ENCODE results near the gene FOXO1. TPM values are rescaled to one million over a fixed set of nuclear protein-coding genes. Genes with fewer than 3 reads are reported as not detected.
"Not testable (repeated sequence)": the region's sequence is repeated elsewhere in the genome, so short reads cannot be mapped to it uniquely, and the experiment has no call there.

The FOXO1 gene
- total and polyA plus RNA-seq, 9 of the 15 experiments (the other 6 are each of a cell fraction or from before 2014, with no cell fraction given) = 0.04 to 0.73 (median 0.20) TPM

DNA sequence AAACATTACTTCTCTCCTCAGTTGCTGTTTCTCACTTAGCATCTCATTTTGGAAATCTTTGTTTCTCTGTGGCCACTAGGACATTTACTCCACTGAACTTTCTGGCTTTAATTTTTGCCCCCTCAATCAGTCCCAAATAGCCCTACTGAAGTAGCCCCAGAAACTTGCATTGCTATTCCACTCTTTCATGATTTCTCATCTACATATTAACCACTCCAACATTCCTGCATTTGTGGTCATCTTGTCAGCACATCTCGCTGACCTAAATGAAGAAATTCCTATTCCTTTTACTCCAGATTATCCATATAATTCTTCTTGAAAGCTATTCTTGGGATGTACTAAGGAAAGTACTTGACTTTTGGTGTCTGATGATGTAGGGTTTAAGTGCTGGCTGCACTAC is 48.0 kb upstream of the FOXO1 start:
- DNase-seq (ENCODE audit: extremely low read depth in 1 of 4, low spot score in 3 of 4); in situ Hi-C loops (cut with MboI); H3K4me3 ChIP-seq; H4K20me1 ChIP-seq (replicated peaks; ENCODE audit: control insufficient read depth, insufficient read depth, low read length); H3K9me3 ChIP-seq (replicated peaks; ENCODE audit: control insufficient read depth, insufficient read depth, low read depth, low read length); H3K9ac ChIP-seq (ENCODE audit: insufficient read depth in 1 of 2, low read depth in 2 of 2, low read length in 2 of 2); H3K27me3 ChIP-seq (ENCODE audit: control insufficient read depth in 2 of 2, insufficient read depth in 2 of 2, low read length in 2 of 2); ATAC-seq; BruUV-seq (replicated peaks); H3K36me3 ChIP-seq (ENCODE audit: control insufficient read depth, insufficient read depth, low read length); CTCF ChIA-PET (ENCODE audit: low intra/inter-chr PET ratio); H3K4me1 ChIP-seq (replicated peaks in 1 of 2; ENCODE audit: control insufficient read depth in 2 of 2, insufficient read depth in 2 of 2, low read length in 2 of 2); H3K27ac ChIP-seq (ENCODE audit: extremely low read depth, low read depth, low read length); H3K79me2 ChIP-seq (ENCODE audit: control insufficient read depth, insufficient read depth, low read length); H3K4me2 ChIP-seq (ENCODE audit: insufficient read depth, low read length); FAIRE-seq; H3K9me1 ChIP-seq (ENCODE audit: control insufficient read depth, insufficient read depth, low read length); intact Hi-C loops (cut with micrococcal nuclease); H2AFZ ChIP-seq (ENCODE audit: low read depth, low read length): not testable (repeated sequence)
- no CpG with 5 or more reads among the region's 1 CpG for whole genome bisulfite sequencing (ENCODE audit: insufficient coverage, low coverage, missing lambda C conversion rate)
- POLR2A ChIA-PET = interaction anchor here (0.7 kb wide), 1 partner anchor 63 kb away, joined by 4 read pairs; no protein-coding TSS in a partner anchor

DNA sequence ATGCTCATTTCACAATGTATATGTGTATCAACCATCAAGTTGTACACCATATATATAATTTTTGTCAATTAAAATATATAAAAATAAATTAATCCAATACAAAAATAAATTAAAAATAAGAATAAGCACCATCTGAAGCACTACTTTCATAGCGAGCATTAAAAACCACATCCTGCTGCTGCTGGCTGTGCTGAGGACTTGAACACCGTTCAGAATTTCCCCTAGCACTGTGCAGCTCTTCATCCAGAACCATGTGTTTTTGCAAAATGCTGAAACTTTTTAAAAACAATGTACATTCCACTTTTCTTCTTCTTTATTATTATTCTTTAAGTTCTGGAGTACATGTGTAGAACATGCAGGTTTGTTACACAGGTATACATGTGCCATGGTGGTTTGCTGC is 40.0 kb upstream of the FOXO1 start:
- no peak for FAIRE-seq
- no peaks in the 10 kb centered on the region for H3K9me1 ChIP-seq (ENCODE audit: control insufficient read depth, insufficient read depth, low read length)
- intact Hi-C loops (cut with micrococcal nuclease) = no loop called here
- no peaks in the 10 kb centered on the region for H4K20me1 ChIP-seq (replicated peaks; ENCODE audit: control insufficient read depth, insufficient read depth, low read length)
- no peak overlapping the region for H2AFZ ChIP-seq (ENCODE audit: low read depth, low read length)
- BruUV-seq (replicated peaks) = no TSS peak
- 0% methylated on average over 2 of the region's 2 CpGs for WGBS (ENCODE audit: insufficient coverage, low coverage, missing lambda C conversion rate)
- no peaks in the 10 kb centered on the region for H3K79me2 ChIP-seq (ENCODE audit: control insufficient read depth, insufficient read depth, low read length)
- H3K4me3 ChIP-seq = no peak overlapping the region
- in situ Hi-C loops (cut with MboI) = no loop called here
- POLR2A ChIA-PET = no interaction called here
- H3K36me3 ChIP-seq (ENCODE audit: control insufficient read depth, insufficient read depth, low read length) = no peaks in the 10 kb centered on the region
- H3K4me2 ChIP-seq (ENCODE audit: insufficient read depth, low read length) = no peak overlapping the region
- H3K9me3 ChIP-seq (replicated peaks; ENCODE audit: control insufficient read depth, insufficient read depth, low read depth, low read length) = no peaks in the 10 kb centered on the region
- no peak for DNase-seq (ENCODE audit: extremely low read depth in 1 of 4, low spot score in 3 of 4)
- no peak overlapping the region for H3K27ac ChIP-seq (ENCODE audit: extremely low read depth, low read depth, low read length)
- TF ChIP-seq ZNF444 (CRISPR knock-in tag; IDR thresholded peaks at IDR 0.05) (no peak), ZNF263 (CRISPR knock-in tag; IDR thresholded peaks at IDR 0.05; ENCODE audit: borderline replicate concordance) (no peak), U2AF2 (optimal IDR thresholded peaks at IDR 0.05; ENCODE audit: low read depth, low read length) (no peak), SIN3B (IDR thresholded peaks at IDR 0.05; ENCODE audit: low read depth) (no peak), RFX1 (IDR thresholded peaks at IDR 0.05) (no peak), ARID1B (IDR thresholded peaks at IDR 0.05) (no peak), ZNF140 (CRISPR knock-in tag; IDR thresholded peaks at IDR 0.05) (no peak), PHB2 (IDR thresholded peaks at IDR 0.05; ENCODE audit: low read depth) (no peak)
- TF ChIP-seq, protein P1, sequence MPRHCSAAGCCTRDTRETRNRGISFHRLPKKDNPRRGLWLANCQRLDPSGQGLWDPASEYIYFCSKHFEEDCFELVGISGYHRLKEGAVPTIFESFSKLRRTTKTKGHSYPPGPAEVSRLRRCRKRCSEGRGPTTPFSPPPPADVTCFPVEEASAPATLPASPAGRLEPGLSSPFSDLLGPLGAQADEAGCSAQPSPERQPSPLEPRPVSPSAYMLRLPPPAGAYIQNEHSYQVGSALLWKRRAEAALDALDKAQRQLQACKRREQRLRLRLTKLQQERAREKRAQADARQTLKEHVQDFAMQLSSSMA (CRISPR knock-in tag; IDR thresholded peaks at IDR 0.05) = no peak
- TF ChIP-seq, protein P2, sequence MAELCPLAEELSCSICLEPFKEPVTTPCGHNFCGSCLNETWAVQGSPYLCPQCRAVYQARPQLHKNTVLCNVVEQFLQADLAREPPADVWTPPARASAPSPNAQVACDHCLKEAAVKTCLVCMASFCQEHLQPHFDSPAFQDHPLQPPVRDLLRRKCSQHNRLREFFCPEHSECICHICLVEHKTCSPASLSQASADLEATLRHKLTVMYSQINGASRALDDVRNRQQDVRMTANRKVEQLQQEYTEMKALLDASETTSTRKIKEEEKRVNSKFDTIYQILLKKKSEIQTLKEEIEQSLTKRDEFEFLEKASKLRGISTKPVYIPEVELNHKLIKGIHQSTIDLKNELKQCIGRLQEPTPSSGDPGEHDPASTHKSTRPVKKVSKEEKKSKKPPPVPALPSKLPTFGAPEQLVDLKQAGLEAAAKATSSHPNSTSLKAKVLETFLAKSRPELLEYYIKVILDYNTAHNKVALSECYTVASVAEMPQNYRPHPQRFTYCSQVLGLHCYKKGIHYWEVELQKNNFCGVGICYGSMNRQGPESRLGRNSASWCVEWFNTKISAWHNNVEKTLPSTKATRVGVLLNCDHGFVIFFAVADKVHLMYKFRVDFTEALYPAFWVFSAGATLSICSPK (IDR thresholded peaks at IDR 0.05; ENCODE audit: borderline replicate concordance) = no peak
- ATAC-seq = no peak
- no peak overlapping the region for H3K9ac ChIP-seq (ENCODE audit: insufficient read depth in 1 of 2, low read depth in 2 of 2, low read length in 2 of 2)
- CTCF ChIA-PET (ENCODE audit: low intra/inter-chr PET ratio) = no interaction called here
- no peaks in the 10 kb centered on the region for H3K27me3 ChIP-seq (ENCODE audit: control insufficient read depth in 2 of 2, insufficient read depth in 2 of 2, low read length in 2 of 2)
- H3K4me1 ChIP-seq (replicated peaks in 1 of 2; ENCODE audit: control insufficient read depth in 2 of 2, insufficient read depth in 2 of 2, low read length in 2 of 2) = no peaks in the 10 kb centered on the region
